M059J (cell line): ENCODE data around the gene PLGRKT. TPM values are rescaled to one million over a fixed set of nuclear protein-coding genes. Genes with fewer than 3 reads are reported as not detected.

ENCODE experiments used
- DNase-seq: peaks from one replicate; pipeline ENCODE4 v3.0.0-alpha.2; 2012; ENCODE audit warnings: low read depth
- total RNA-seq: library from RNA; depleted of rRNA; stranded (reverse); fragments of >200 nt; shearing (Covaris generic); gene quantifications from 2 replicates; pipeline ENCODE4 v1.2.3, GENCODE V29; 2014; rRNA removed

Gene PLGRKT
- total RNA-seq, 1 experiment from 2014 or later = 44.9 TPM

- DNase-seq = no peak
Observed at GRCh38 chr9:5310851-5311250, 126.9 kb downstream of the PLGRKT start.

Other genes with a start within 250 kb of the PLGRKT start
- gene INSL4, start 206.5 kb downstream of the PLGRKT start, total RNA-seq = not detected in 2 replicates
- 0.62 TPM in 1 of 2 replicates, not detected in the other for gene RLN2, start 133.2 kb downstream of the PLGRKT start, total RNA-seq
- not detected in 2 replicates for gene RLN1, start 98.0 kb downstream of the PLGRKT start, total RNA-seq
- 26.7 and 31.2 TPM in 2 replicates for gene CD274, start 12.6 kb upstream of the PLGRKT start, total RNA-seq
- gene PDCD1LG2, start 72.6 kb upstream of the PLGRKT start, total RNA-seq = 20.7 and 28.1 TPM in 2 replicates
- 27.0 and 33.4 TPM in 2 replicates for gene RIC1, start 191.2 kb upstream of the PLGRKT start, total RNA-seq